ENCODE measurements around the gene EHBP1L1. TPM values are rescaled to one million over a fixed set of nuclear protein-coding genes. Genes with fewer than 3 reads are reported as not detected.

Gene EHBP1L1
- total RNA-seq, 4 donors from 2014 or later: 46.5 to 101 (median 87.4) TPM

DNA sequence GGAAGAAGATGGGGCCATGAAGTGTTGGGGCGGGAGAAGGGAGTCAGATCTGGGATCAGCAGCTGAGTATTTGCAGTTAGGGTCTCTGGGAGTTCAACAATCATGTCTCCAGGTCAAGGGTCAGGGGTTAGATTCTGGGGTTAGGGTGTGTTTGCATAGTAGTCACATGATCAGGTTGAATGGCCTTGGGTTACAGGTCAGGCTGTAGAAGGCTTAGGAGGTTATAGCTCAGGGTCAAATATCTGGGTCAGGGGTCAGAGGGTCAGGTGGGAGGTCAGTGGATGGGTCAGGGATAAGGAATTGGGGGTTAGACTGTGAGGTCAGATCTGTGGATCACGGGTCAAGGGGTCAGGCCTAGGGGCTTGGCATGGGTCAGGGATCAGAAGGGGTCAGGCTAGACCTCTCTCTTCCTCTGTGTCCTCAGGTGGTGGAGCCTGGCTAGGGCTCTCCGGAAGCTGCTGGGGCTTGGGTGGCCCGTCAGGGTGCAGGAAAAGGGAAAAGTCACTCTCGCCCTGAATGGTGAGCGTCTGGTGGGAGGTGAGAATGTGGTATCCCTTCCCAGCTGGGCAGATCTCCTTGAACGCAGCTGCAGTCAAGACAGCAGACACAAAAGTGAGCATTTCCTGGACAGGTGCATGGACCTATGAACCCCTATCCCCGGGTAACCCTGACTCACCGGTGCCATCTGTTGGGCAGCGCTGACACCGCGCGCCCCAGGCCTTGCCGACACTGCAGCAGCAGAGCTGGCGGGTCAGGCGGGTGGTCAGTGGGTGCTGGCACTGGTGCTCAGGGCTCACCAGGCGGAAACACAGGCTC, 24.1 kb upstream of the EHBP1L1 start:
- H3K4me1 ChIP-seq: peaks cover 31 to 70% (median 43%) of the 10 kb centered on the region in 3 donors
- DNase-seq: no peak
- TF ChIP-seq POLR2A (IDR thresholded peaks at IDR 0.05) (no peak), CTCF (IDR thresholded peaks at IDR 0.05) (peak; percentile 25 to 52 (median 42))
- WGBS, 2 donors: 55 to 65% methylated on average over 12 of the region's 17 CpGs
- H3K4me3 ChIP-seq: no peak overlapping the region
- H3K9me3 ChIP-seq: no peaks in the 10 kb centered on the region
- peak overlapping the region; percentile 42 to 70 (median 59) for H3K27ac ChIP-seq
- intact Hi-C loops (cut with DNase I): no loop called here
- H3K36me3 ChIP-seq: peaks cover 0 to 49% (median 0%) of the 10 kb centered on the region in 3 donors
- H3K27me3 ChIP-seq: no peaks in the 10 kb centered on the region

GRCh38 chr11:65552388-65552951, 23.4 kb upstream of the EHBP1L1 start:
- TF ChIP-seq CTCF (IDR thresholded peaks at IDR 0.05): peak in 1 of 6 experiments; percentile 1
- no peak for TF ChIP-seq POLR2A (IDR thresholded peaks at IDR 0.05)
- H3K4me1 ChIP-seq: peaks cover 32 to 70% (median 44%) of the 10 kb centered on the region in 3 donors

GRCh38 chr11:65553301-65554001, 22.4 kb upstream of the EHBP1L1 start:
- Histone ChIP-seq H3K9me3 (no peaks in the 10 kb centered on the region), H3K27me3 (no peaks in the 10 kb centered on the region), H3K4me1 (peaks cover 32 to 76% (median 46%) of the 10 kb centered on the region in 3 donors), H3K4me3 (no peak overlapping the region), H3K27ac (no peak overlapping the region), H3K36me3 (peaks cover 0 to 36% (median 0%) of the 10 kb centered on the region in 3 donors)
- 58 to 83% methylated on average over 5 to 8 of the region's 37 CpGs for WGBS, 2 donors
- DNase-seq: no peak
- intact Hi-C loops (cut with DNase I): no loop called here
- no peak for TF ChIP-seq POLR2A (IDR thresholded peaks at IDR 0.05)
- TF ChIP-seq CTCF (IDR thresholded peaks at IDR 0.05): no peak

More at GRCh38 chr11:65552388-65552951, 23.4 kb upstream of the EHBP1L1 start:
- H3K27me3 ChIP-seq: no peaks in the 10 kb centered on the region
- WGBS, 2 donors: 71 to 92% methylated on average over 4 to 5 of the region's 9 CpGs
- H3K4me3 ChIP-seq: no peak overlapping the region
- DNase-seq: no peak
- H3K9me3 ChIP-seq: no peaks in the 10 kb centered on the region
- H3K27ac ChIP-seq: peak overlapping the region in 1 of 4 donors; percentile 42
- peaks cover 0 to 45% (median 0%) of the 10 kb centered on the region in 3 donors for H3K36me3 ChIP-seq
- intact Hi-C loops (cut with DNase I): no loop called here

DNA sequence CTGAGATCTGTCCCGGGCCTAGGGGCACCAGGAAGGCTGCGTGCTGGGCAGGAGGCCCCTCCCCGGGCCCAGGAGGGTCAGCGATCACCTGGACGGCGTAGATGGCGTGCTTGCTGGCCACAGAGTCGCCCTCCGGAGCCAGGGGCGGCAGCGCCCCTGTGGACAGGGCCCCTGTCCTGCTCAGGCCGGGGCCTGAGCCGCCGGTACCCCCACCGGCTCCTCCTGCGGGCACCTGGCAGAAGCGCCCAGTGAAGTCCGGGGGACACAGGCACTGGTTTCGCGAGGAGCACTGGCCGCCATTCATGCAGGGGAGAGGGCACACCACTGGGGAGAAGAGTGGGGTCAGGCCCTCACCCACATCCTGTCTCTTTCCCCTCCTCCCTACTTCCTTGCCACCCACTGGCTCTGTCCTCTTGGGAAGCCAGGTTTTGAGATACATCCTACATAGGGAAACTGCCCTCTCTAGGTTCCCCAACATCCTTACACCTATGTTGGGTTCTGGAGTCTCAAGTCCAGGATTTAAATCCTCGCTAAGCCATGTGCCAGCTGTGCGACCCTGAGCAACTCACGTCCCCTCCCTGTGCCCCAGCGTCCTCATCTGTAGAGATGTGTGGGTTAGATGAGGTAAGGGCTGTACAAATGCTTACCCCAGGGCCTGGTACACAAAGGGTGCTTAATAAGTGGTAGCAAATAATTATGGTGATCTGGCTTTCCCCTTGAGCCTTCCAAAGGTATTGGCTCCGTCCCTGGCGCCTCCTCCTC, 21.6 kb upstream of the EHBP1L1 start:
- intact Hi-C loops (cut with DNase I): no loop called here
- no peaks in the 10 kb centered on the region for H3K9me3 ChIP-seq
- no peak for DNase-seq
- peak overlapping the region in 1 of 4 donors; percentile 91 for H3K27ac ChIP-seq
- WGBS, 2 donors: 79 to 81% methylated on average over 6 to 9 of the region's 27 CpGs
- H3K36me3 ChIP-seq: peaks cover 0 to 32% (median 0%) of the 10 kb centered on the region in 3 donors
- H3K27me3 ChIP-seq: no peaks in the 10 kb centered on the region
- TF ChIP-seq CTCF (IDR thresholded peaks at IDR 0.05) (no peak), POLR2A (IDR thresholded peaks at IDR 0.05) (no peak)
- no peak overlapping the region for H3K4me3 ChIP-seq
- peaks cover 39 to 84% (median 53%) of the 10 kb centered on the region in 3 donors for H3K4me1 ChIP-seq
